HG02798 (cell line): ENCODE data around the gene MCTP1.
A peak's percentile ranks its signal among the peaks of the same experiment; 100 is the strongest.
"Not testable (repeated sequence)": the region's sequence is repeated elsewhere in the genome, so short reads cannot be mapped to it uniquely, and the experiment has no call there.

Source experiments
- ATAC-seq: cut with Tn5 transposase; IDR thresholded peaks from one replicate; pipeline ENCODE4 v1.9.1; 2021; ENCODE audit warnings: mild to moderate bottlenecking; ENCODE audit not compliant: unreplicated experiment, poor library complexity

The MCTP1 gene

GRCh38 chr5:95256446-95256845, 28.4 kb downstream of the MCTP1 start:
- no peak for ATAC-seq

GRCh38 chr5:95252801-95253200, 32.1 kb downstream of the MCTP1 start:
- ATAC-seq: no peak

GRCh38 chr5:95251185-95251584, 33.7 kb downstream of the MCTP1 start:
- no peak for ATAC-seq

- ATAC-seq: no peak
Measured at GRCh38 chr5:95244479-95244878, 40.4 kb downstream of the MCTP1 start.

- peak; percentile 94 for ATAC-seq
Measured at GRCh38 chr5:95241635-95242034, 43.3 kb downstream of the MCTP1 start.

- no peak for ATAC-seq
Measured at GRCh38 chr5:95241161-95241560, 43.7 kb downstream of the MCTP1 start.

- ATAC-seq: no peak
Measured at GRCh38 chr5:95238560-95239325, 46.2 kb downstream of the MCTP1 start.

GRCh38 chr5:95237324-95237723, 47.6 kb downstream of the MCTP1 start:
- ATAC-seq: no peak

GRCh38 chr5:95235439-95235982, 49.4 kb downstream of the MCTP1 start:
- no peak for ATAC-seq

GRCh38 chr5:95229646-95230045, 55.2 kb downstream of the MCTP1 start:
- no peak for ATAC-seq

- ATAC-seq: no peak
Measured at GRCh38 chr5:95224701-95225459, 60.0 kb downstream of the MCTP1 start.

- ATAC-seq: no peak
Measured at GRCh38 chr5:95223566-95224258, 61.2 kb downstream of the MCTP1 start.

GRCh38 chr5:95222836-95223235, 62.1 kb downstream of the MCTP1 start:
- ATAC-seq: no peak

- no peak for ATAC-seq
Measured at GRCh38 chr5:95221234-95221633, 63.7 kb downstream of the MCTP1 start.

- no peak for ATAC-seq
Measured at GRCh38 chr5:95220381-95220780, 64.5 kb downstream of the MCTP1 start.

- ATAC-seq: no peak
Measured at GRCh38 chr5:95219411-95219810, 65.5 kb downstream of the MCTP1 start.

- no peak for ATAC-seq
Measured at GRCh38 chr5:95217881-95218280, 67.0 kb downstream of the MCTP1 start.

GRCh38 chr5:95217351-95217750, 67.5 kb downstream of the MCTP1 start:
- no peak for ATAC-seq

- no peak for ATAC-seq
Measured at GRCh38 chr5:95216136-95216955, 68.5 kb downstream of the MCTP1 start.

GRCh38 chr5:95207811-95208210, 77.1 kb downstream of the MCTP1 start:
- not testable (repeated sequence) for ATAC-seq
